Measurements from ENCODE around the gene NYNRIN. TPM values are rescaled to one million over a fixed set of nuclear protein-coding genes. Genes with fewer than 3 reads are reported as not detected.

The NYNRIN gene
- polyA plus RNA-seq, 1 experiment, result 10.5 TPM

DNA sequence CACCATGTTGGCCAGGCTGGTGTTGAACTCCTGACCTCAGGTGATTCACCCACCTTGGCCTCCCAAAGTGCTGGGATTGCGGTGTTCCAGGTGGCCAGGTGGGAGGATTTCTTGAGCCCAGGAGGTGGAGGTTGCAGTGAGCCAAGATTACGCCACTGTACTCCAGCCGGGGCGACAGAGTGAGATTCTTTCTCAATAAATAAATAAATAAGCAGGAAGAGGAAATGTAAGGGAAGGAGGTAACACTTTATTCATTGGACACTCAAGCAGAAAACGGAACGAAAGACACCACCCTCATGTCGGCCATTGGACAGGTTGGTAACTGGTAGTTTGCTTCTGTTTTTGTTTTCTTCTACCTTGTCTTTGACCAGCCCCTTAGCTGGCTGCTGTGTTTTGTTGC is 43.8 kb upstream of the NYNRIN start:
- H3K27me3 ChIP-seq (ENCODE audit: control insufficient read depth, insufficient read depth, low read length), result peaks cover 12% of the 10 kb centered on the region
- H3K9me3 ChIP-seq (ENCODE audit: control insufficient read depth, insufficient read depth, low read length), result peaks cover 3% of the 10 kb centered on the region; the same call in 1 of the 2 replicates
- DNase-seq (ENCODE audit: low read depth, low spot score), result no peak
- no peak overlapping the region for H3K4me3 ChIP-seq (ENCODE audit: low read depth, low read length)
- TF ChIP-seq, protein P1, sequence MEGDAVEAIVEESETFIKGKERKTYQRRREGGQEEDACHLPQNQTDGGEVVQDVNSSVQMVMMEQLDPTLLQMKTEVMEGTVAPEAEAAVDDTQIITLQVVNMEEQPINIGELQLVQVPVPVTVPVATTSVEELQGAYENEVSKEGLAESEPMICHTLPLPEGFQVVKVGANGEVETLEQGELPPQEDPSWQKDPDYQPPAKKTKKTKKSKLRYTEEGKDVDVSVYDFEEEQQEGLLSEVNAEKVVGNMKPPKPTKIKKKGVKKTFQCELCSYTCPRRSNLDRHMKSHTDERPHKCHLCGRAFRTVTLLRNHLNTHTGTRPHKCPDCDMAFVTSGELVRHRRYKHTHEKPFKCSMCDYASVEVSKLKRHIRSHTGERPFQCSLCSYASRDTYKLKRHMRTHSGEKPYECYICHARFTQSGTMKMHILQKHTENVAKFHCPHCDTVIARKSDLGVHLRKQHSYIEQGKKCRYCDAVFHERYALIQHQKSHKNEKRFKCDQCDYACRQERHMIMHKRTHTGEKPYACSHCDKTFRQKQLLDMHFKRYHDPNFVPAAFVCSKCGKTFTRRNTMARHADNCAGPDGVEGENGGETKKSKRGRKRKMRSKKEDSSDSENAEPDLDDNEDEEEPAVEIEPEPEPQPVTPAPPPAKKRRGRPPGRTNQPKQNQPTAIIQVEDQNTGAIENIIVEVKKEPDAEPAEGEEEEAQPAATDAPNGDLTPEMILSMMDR (IDR thresholded peaks at IDR 0.05; ENCODE audit: low read depth, low read length), result no peak
- H3K27ac ChIP-seq (ENCODE audit: low read depth, low read length), result no peak overlapping the region
- POLR2A ChIA-PET, result interaction anchor here (0.6 to 0.7 kb wide), 2 partner anchors 23 to 26 kb away, joined by 3 to 4 read pairs; no protein-coding TSS in a partner anchor
- CTCF ChIA-PET, result interaction anchor here (1.0 to 1.8 kb wide), 3 partner anchors 10 to 21 kb away, joined by 3 to 11 read pairs (median 5); no protein-coding TSS in a partner anchor

DNA sequence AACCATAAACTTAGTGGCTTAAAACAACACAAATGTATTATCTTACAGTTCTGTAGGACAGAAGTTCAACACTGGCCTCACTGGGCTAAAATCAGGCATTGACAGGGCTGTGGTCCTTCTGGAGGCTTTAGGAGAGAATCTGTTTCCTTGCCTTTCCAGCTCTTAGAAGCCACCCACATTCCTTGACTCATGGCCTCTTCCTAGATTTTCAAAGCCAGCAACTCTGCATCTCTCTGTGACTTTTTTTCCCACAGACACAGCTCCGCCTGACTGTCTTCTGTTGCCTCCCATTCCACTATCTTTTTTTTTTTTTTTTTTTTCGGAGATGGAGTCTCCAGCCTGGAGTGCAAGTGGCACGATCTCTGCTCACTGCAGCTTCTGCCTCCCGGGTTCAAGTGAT is 42.6 kb upstream of the NYNRIN start:
- ChIA-PET POLR2A (interaction anchor here (0.6 kb wide), 1 partner anchor 76 kb away, joined by 7 read pairs; no protein-coding TSS in a partner anchor), CTCF (interaction anchor here (0.7 to 1.8 kb wide), 3 partner anchors 9 to 24 kb away, joined by 3 to 11 read pairs (median 5); no protein-coding TSS in a partner anchor)
- Histone ChIP-seq H3K27ac (ENCODE audit: low read depth, low read length) (no peak overlapping the region), H3K27me3 (ENCODE audit: control insufficient read depth, insufficient read depth, low read length) (peaks cover 8% of the 10 kb centered on the region), H3K9me3 (ENCODE audit: control insufficient read depth, insufficient read depth, low read length) (peaks cover 3% of the 10 kb centered on the region; the same call in 1 of the 2 replicates), H3K4me3 (ENCODE audit: low read depth, low read length) (no peak overlapping the region)
- no peak for DNase-seq (ENCODE audit: low read depth, low spot score)
- TF ChIP-seq, protein P1 (IDR thresholded peaks at IDR 0.05; ENCODE audit: low read depth, low read length), result no peak

DNA sequence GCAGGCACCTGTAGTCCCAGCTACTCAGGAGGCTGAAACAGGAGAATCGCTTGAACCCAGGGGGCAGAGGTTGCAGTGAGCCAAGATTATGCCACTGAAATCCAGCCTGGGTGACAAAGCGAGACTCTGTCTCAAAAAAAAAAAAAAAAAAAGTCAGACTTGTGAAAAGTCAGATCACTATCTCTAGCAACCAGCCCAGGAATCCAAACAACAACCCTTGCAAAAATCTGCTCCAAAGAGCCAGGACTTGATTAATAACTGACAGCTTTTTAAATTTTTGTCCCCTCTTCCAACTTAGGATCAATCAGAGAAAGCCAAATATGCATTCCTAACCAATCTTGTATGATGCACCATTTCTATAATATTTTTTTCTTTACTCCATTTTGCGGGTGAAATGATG is 38.5 kb upstream of the NYNRIN start:
- POLR2A ChIA-PET, result no interaction called here
- Histone ChIP-seq H3K9me3 (ENCODE audit: control insufficient read depth, insufficient read depth, low read length) (peaks cover 3% of the 10 kb centered on the region; the same call in 1 of the 2 replicates), H3K27ac (ENCODE audit: low read depth, low read length) (no peak overlapping the region), H3K27me3 (ENCODE audit: control insufficient read depth, insufficient read depth, low read length) (peaks cover 6% of the 10 kb centered on the region), H3K4me3 (ENCODE audit: low read depth, low read length) (no peak overlapping the region)
- CTCF ChIA-PET, result interaction anchor here (0.7 to 6.8 kb wide), 3 partner anchors 28 to 73 kb away, joined by 3 to 65 read pairs (median 4); no protein-coding TSS in a partner anchor
- TF ChIP-seq, protein P1 (IDR thresholded peaks at IDR 0.05; ENCODE audit: low read depth, low read length), result no peak
- DNase-seq (ENCODE audit: low read depth, low spot score), result no peak

DNA sequence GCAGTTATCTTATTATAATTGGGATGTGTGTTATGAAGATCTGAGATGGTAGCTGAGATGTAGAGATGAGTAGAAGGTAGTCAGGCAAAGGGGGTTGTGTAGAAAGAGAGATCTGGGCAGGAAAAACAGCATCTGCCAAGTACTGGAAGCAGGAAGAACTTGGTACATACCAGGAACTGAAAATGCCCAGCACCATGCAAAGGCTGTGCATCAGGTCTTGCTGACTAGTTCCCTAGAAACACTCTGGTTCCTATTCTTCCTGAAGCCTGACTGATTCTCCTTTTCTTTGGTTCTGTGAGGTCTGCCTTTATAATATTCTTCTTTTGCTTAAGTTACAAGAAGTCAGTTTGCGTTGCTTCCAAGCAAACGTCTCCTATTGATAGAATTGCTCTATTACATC is 37.5 kb upstream of the NYNRIN start:
- DNase-seq (ENCODE audit: low read depth, low spot score), result no peak
- H3K9me3 ChIP-seq (ENCODE audit: control insufficient read depth, insufficient read depth, low read length), result peaks cover under 1% of the 10 kb centered on the region; the same call in 1 of the 2 replicates
- ChIA-PET CTCF (interaction anchor here (1.0 to 6.8 kb wide), 7 partner anchors 15 to 75 kb away, joined by 3 to 65 read pairs (median 7); partner anchors contain the start of gene CIDEB), POLR2A (no interaction called here)
- TF ChIP-seq, protein P1 (IDR thresholded peaks at IDR 0.05; ENCODE audit: low read depth, low read length), result no peak
- H3K27ac ChIP-seq (ENCODE audit: low read depth, low read length), result no peak overlapping the region
- H3K27me3 ChIP-seq (ENCODE audit: control insufficient read depth, insufficient read depth, low read length), result peaks cover 6% of the 10 kb centered on the region
- H3K4me3 ChIP-seq (ENCODE audit: low read depth, low read length), result no peak overlapping the region

DNA sequence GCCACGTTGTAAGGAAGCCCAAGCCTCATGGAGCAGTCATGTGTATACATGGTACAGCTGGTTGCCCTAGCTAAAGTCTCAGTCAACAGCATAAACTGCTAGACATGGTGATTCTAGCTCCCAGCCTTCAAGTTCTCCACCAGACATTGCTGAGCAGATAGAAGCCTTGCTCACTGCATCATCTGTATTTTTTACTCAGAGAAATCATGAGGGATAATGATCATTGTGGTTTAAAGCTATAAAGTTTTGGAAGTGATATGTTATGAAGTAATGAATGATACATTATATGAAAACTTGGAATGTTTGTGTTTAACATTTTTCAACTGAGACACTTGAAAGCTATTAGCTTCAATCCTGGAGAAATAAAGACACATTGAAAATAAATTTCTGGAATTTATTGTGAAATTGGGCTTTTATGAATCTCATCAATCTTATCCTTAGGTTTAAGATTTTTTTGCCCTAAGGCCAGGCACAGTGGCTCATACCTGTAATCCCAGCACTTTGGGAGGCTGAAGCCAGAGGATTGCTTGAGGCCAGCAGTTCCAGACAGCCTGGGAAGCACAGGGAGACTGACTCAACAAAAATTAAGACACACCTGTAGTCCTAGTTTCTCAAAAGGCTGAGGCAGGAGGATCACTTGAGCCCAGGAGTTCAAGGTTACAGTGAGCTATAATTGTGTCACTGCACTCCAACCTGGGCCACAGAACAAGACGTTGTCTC is 36.4 kb upstream of the NYNRIN start:
- no peak for DNase-seq (ENCODE audit: low read depth, low spot score)
- ChIA-PET CTCF (interaction anchor here (1.1 to 6.8 kb wide), 8 partner anchors 10 to 74 kb away, joined by 3 to 65 read pairs (median 7); partner anchors contain the start of gene CIDEB), POLR2A (no interaction called here)
- Histone ChIP-seq H3K27ac (ENCODE audit: low read depth, low read length) (no peak overlapping the region), H3K27me3 (ENCODE audit: control insufficient read depth, insufficient read depth, low read length) (peaks cover 6% of the 10 kb centered on the region), H3K9me3 (ENCODE audit: control insufficient read depth, insufficient read depth, low read length) (no peaks in the 10 kb centered on the region), H3K4me3 (ENCODE audit: low read depth, low read length) (no peak overlapping the region)
- TF ChIP-seq, protein P1 (IDR thresholded peaks at IDR 0.05; ENCODE audit: low read depth, low read length), result no peak
